ENCODE results near the gene FAM227A. TPM values are rescaled to one million over a fixed set of nuclear protein-coding genes. Genes with fewer than 3 reads are reported as not detected.

FAM227A gene
- total and polyA plus RNA-seq, 2 experiments from 2014 or later: 0.51 to 2.9 TPM

DNA sequence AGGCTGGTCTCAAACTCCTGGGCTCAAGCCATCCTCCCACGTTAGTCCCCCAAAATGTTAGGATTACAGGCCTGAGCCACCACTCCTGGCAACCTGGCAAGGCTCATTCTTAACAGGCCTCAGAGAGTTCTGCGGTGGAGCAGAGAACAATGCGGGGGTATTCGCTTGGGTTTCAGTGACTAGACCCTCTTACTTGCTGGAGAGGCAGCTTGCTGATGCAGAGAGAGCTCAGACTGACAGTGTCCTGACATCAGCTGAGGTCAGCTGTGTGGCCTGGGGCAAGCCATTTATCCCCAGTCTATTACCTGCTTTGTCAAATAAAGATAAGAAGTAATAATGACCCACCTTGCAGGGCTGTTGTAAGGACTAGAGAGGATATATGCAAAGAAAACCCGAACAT lies 46.0 kb downstream of the FAM227A start:
- TF ChIP-seq EZH2 (IDR thresholded peaks at IDR 0.05; ENCODE audit: borderline replicate concordance): no peak
- TF ChIP-seq, protein P1, sequence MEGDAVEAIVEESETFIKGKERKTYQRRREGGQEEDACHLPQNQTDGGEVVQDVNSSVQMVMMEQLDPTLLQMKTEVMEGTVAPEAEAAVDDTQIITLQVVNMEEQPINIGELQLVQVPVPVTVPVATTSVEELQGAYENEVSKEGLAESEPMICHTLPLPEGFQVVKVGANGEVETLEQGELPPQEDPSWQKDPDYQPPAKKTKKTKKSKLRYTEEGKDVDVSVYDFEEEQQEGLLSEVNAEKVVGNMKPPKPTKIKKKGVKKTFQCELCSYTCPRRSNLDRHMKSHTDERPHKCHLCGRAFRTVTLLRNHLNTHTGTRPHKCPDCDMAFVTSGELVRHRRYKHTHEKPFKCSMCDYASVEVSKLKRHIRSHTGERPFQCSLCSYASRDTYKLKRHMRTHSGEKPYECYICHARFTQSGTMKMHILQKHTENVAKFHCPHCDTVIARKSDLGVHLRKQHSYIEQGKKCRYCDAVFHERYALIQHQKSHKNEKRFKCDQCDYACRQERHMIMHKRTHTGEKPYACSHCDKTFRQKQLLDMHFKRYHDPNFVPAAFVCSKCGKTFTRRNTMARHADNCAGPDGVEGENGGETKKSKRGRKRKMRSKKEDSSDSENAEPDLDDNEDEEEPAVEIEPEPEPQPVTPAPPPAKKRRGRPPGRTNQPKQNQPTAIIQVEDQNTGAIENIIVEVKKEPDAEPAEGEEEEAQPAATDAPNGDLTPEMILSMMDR (IDR thresholded peaks at IDR 0.05; ENCODE audit: poor library complexity): no peak
- no peak for TF ChIP-seq EZH2phosphoT487 (IDR thresholded peaks at IDR 0.05; ENCODE audit: low read depth, severe bottlenecking, unreplicated experiment)
- H3K27ac ChIP-seq: no peak overlapping the region
- no peaks in the 10 kb centered on the region for H3K9me2 ChIP-seq (replicated peaks; ENCODE audit: insufficient read depth)
- no peak overlapping the region for H3K4me3 ChIP-seq
- H4K20me1 ChIP-seq (ENCODE audit: insufficient read depth, poor library complexity, severe bottlenecking): no peaks in the 10 kb centered on the region
- H3K79me2 ChIP-seq: no peaks in the 10 kb centered on the region
- no peaks in the 10 kb centered on the region for H3K9me3 ChIP-seq (ENCODE audit: low read depth)
- 75% methylated on average over 5 of the region's 5 CpGs for WGBS (ENCODE audit: low lambda C conversion rate, missing lambda C conversion rate)
- H3K36me3 ChIP-seq (replicated peaks; ENCODE audit: insufficient read depth, low read depth): no peaks in the 10 kb centered on the region
- no peaks in the 10 kb centered on the region for H3K27me3 ChIP-seq
- no peak for DNase-seq (ENCODE audit: low spot score)
- no peak overlapping the region for H3K4me2 ChIP-seq
- no peaks in the 10 kb centered on the region for H3K4me1 ChIP-seq (ENCODE audit: insufficient read depth)
- H2AFZ ChIP-seq: no peak overlapping the region

DNA sequence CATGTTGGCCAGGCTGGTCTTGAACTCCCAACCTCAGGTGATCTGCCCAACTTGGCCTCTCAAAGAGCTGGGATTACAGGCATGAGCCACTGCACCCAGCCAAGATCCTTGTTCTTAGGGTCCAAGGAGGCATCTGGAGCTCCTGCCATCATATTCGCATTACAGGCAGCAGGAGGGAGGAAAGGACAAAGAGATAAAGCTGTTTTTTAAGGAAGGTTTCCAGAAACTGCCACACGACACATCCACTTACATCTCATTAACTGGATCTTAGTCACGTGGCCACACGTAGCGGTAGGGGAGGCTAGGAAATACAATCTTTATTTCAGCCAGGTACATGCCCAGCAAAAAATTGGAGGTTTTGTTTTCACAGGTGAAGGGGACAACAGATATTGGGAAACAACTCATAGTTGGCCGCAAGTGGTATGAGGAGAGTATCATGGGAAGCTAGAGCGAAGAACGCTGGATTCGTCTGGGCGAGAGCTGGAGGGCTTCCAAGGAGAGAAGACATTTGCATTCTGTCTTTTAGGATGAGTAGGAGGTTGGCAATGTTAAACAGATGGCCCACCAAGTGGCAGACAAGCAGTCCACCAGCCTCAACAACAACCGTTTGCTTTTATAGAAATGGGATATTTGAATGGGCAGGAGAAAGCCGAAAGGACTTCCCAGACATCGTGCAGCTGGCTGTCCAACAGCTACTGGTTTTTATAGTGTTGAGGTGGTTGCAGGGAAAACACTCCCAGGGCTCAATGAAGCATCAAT lies 47.0 kb downstream of the FAM227A start:
- Histone ChIP-seq H2AFZ (no peak overlapping the region), H3K4me3 (no peak overlapping the region), H3K4me1 (ENCODE audit: insufficient read depth) (no peaks in the 10 kb centered on the region), H3K27me3 (no peaks in the 10 kb centered on the region), H3K4me2 (no peak overlapping the region), H3K9me3 (ENCODE audit: low read depth) (no peaks in the 10 kb centered on the region), H4K20me1 (ENCODE audit: insufficient read depth, poor library complexity, severe bottlenecking) (no peaks in the 10 kb centered on the region), H3K36me3 (replicated peaks; ENCODE audit: insufficient read depth, low read depth) (no peaks in the 10 kb centered on the region), H3K79me2 (no peaks in the 10 kb centered on the region), H3K27ac (no peak overlapping the region), H3K9me2 (replicated peaks; ENCODE audit: insufficient read depth) (no peaks in the 10 kb centered on the region)
- DNase-seq (ENCODE audit: low spot score): no peak
- WGBS (ENCODE audit: low lambda C conversion rate, missing lambda C conversion rate): 90% methylated on average over 13 of the region's 13 CpGs
- TF ChIP-seq EZH2 (IDR thresholded peaks at IDR 0.05; ENCODE audit: borderline replicate concordance): no peak

DNA sequence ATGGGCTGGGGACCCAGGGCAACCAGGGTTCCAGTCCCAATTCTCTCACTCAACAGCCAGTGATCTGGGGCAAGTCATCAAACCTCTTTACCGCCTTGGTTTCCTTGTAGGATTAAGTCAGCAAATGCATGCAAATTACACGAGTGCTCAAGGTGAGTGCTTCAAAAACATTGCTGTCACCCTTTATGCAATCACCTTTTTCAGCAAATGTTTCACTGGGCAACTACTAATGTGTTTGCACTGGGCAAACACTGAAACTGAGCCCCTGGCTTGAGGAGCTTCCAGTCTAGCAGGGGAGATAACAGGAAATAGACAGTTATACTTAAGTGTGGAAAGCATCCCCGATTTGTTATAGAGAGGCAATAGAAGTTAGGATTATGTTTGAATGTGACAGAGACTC lies 48.5 kb downstream of the FAM227A start:
- Histone ChIP-seq H3K4me3 (no peak overlapping the region), H3K79me2 (no peaks in the 10 kb centered on the region), H3K4me1 (ENCODE audit: insufficient read depth) (no peaks in the 10 kb centered on the region), H3K9me3 (ENCODE audit: low read depth) (no peaks in the 10 kb centered on the region), H2AFZ (no peak overlapping the region), H3K27me3 (no peaks in the 10 kb centered on the region), H3K27ac (no peak overlapping the region), H3K9me2 (replicated peaks; ENCODE audit: insufficient read depth) (no peaks in the 10 kb centered on the region), H3K36me3 (replicated peaks; ENCODE audit: insufficient read depth, low read depth) (no peaks in the 10 kb centered on the region), H4K20me1 (ENCODE audit: insufficient read depth, poor library complexity, severe bottlenecking) (no peaks in the 10 kb centered on the region), H3K4me2 (no peak overlapping the region)
- no peak for TF ChIP-seq EZH2 (IDR thresholded peaks at IDR 0.05; ENCODE audit: borderline replicate concordance)
- no peak for TF ChIP-seq EZH2phosphoT487 (IDR thresholded peaks at IDR 0.05; ENCODE audit: low read depth, severe bottlenecking, unreplicated experiment)
- TF ChIP-seq, protein P1 (IDR thresholded peaks at IDR 0.05; ENCODE audit: poor library complexity): no peak
- DNase-seq (ENCODE audit: low spot score): no peak
- WGBS (ENCODE audit: low lambda C conversion rate, missing lambda C conversion rate): 76% methylated on average over 3 of the region's 3 CpGs

DNA sequence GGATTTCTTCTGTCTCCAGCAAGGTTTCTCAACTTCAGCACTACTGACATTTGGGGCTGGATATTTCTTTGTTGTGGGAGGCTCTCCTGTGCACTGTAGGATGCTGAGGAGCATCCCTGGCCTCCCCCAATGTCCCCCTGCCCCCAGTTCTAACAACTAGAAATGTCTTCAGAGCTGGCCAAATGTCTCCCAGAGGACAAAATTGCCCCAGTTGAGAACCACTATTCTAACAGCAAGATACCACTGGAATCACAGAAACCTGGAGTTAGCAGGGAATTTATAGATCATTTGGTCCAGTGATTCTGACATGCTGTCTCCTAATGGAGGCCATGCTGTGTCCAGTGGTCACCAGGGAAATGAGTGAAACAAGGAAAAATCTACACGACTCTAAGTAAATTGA lies 54.0 kb downstream of the FAM227A start:
- H3K36me3 ChIP-seq (replicated peaks; ENCODE audit: insufficient read depth, low read depth): no peaks in the 10 kb centered on the region
- no peak for TF ChIP-seq EZH2phosphoT487 (IDR thresholded peaks at IDR 0.05; ENCODE audit: low read depth, severe bottlenecking, unreplicated experiment)
- TF ChIP-seq EZH2 (IDR thresholded peaks at IDR 0.05; ENCODE audit: borderline replicate concordance): no peak
- TF ChIP-seq, protein P1 (IDR thresholded peaks at IDR 0.05; ENCODE audit: poor library complexity): no peak
- H3K4me2 ChIP-seq: no peak overlapping the region
- H4K20me1 ChIP-seq (ENCODE audit: insufficient read depth, poor library complexity, severe bottlenecking): no peaks in the 10 kb centered on the region
- WGBS (ENCODE audit: low lambda C conversion rate, missing lambda C conversion rate): 90% methylated on average over 1 of the region's 1 CpG
- no peak overlapping the region for H3K4me3 ChIP-seq
- H2AFZ ChIP-seq: no peak overlapping the region
- H3K9me2 ChIP-seq (replicated peaks; ENCODE audit: insufficient read depth): no peaks in the 10 kb centered on the region
- H3K9me3 ChIP-seq (ENCODE audit: low read depth): no peaks in the 10 kb centered on the region
- DNase-seq (ENCODE audit: low spot score): no peak
- H3K4me1 ChIP-seq (ENCODE audit: insufficient read depth): no peaks in the 10 kb centered on the region
- H3K27ac ChIP-seq: no peak overlapping the region
- H3K79me2 ChIP-seq: no peaks in the 10 kb centered on the region
- H3K27me3 ChIP-seq: no peaks in the 10 kb centered on the region

Measured in hepatocyte (in vitro differentiated cells).